ENCODE measurements around the gene MSI2.

The MSI2 gene

GRCh38 chr17:57544401-57544800 lies 288.1 kb downstream of the MSI2 start:
- H3K4me3 ChIP-seq (ENCODE audit: low read depth, low read length): no peak overlapping the region
- TF ChIP-seq CTCF (IDR thresholded peaks at IDR 0.05; ENCODE audit: control insufficient read depth, extremely low read depth, insufficient read depth): no peak
- DNase-seq (ENCODE audit: low read depth): no peak

DNA sequence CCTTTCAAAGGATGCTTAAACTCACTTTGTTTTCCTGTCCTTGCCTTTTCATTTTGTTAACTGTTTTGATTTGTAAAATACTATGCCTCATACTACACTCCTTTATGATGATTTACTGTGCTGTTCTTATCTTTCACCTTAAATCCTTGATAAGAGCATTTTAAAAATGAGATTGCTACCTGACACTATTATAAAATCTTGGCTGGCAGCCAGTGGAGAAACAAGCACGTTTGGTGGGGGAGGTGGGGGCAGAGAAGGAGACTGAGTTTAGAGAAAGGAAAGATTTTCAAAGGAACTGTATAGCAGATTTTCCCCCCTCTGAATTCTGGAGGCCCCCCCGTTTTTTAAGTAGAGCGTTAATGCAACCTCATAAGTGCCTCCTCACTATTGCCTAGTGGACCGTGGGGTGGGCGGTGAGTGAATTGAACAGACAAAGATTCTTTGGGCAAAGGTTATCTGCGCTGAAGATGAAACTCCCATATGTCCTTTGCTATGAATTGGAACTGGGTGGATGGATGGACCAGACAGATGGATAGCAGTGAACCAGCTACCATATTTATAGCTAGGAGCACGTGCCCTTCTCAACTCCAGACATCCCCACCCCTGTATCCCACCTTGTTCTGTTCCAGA lies 288.6 kb downstream of the MSI2 start:
- no peak for DNase-seq (ENCODE audit: low read depth)
- no peak overlapping the region for H3K4me3 ChIP-seq (ENCODE audit: low read depth, low read length)
- TF ChIP-seq CTCF (IDR thresholded peaks at IDR 0.05; ENCODE audit: control insufficient read depth, extremely low read depth, insufficient read depth): no peak

- DNase-seq (ENCODE audit: low read depth): no peak
- H3K4me3 ChIP-seq (ENCODE audit: low read depth, low read length): no peak overlapping the region
- no peak for TF ChIP-seq CTCF (IDR thresholded peaks at IDR 0.05; ENCODE audit: control insufficient read depth, extremely low read depth, insufficient read depth)
Observed at GRCh38 chr17:57545731-57546342, 289.5 kb downstream of the MSI2 start.

GRCh38 chr17:57548421-57549410 lies 292.4 kb downstream of the MSI2 start:
- no peak for TF ChIP-seq CTCF (IDR thresholded peaks at IDR 0.05; ENCODE audit: control insufficient read depth, extremely low read depth, insufficient read depth)
- H3K4me3 ChIP-seq (ENCODE audit: low read depth, low read length): no peak overlapping the region
- no peak for DNase-seq (ENCODE audit: low read depth)

GRCh38 chr17:57549468-57549867 lies 293.1 kb downstream of the MSI2 start:
- no peak overlapping the region for H3K4me3 ChIP-seq (ENCODE audit: low read depth, low read length)
- TF ChIP-seq CTCF (IDR thresholded peaks at IDR 0.05; ENCODE audit: control insufficient read depth, extremely low read depth, insufficient read depth): no peak
- DNase-seq (ENCODE audit: low read depth): no peak

DNA sequence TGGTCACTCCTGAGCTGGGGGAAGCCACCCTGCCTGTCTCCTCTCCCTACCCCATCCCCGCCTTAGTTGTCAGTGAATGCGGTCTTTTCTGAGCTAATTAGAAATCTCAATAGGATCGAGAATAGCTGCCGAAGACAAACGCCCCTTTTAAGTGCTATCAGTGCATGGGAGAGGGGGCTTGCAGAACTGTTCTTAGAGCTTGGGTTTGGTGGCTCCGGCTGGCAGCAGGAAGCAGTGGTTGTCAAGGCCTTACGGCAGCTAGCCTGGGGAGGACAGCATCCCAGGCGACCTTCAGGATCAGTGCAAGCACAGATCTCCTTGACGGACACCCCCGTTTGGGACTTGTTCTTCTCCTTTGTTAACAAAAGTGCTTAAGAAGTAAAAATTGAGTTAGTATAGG lies 293.7 kb downstream of the MSI2 start:
- no peak overlapping the region for H3K4me3 ChIP-seq (ENCODE audit: low read depth, low read length)
- no peak for TF ChIP-seq CTCF (IDR thresholded peaks at IDR 0.05; ENCODE audit: control insufficient read depth, extremely low read depth, insufficient read depth)
- DNase-seq (ENCODE audit: low read depth): no peak

All from LNCaP clone FGC (cell line).